Kidney capillary endothelial cell (primary cell): Measurements from ENCODE around the gene SLF1.
"Not testable (repeated sequence)": the region's sequence is repeated elsewhere in the genome, so short reads cannot be mapped to it uniquely, and the experiment has no call there.

ENCODE experiments used
- DNase-seq: peaks from one replicate; pipeline ENCODE4 v3.0.0-alpha.2; 2018; ENCODE audit warnings: low spot score

Gene SLF1

DNA sequence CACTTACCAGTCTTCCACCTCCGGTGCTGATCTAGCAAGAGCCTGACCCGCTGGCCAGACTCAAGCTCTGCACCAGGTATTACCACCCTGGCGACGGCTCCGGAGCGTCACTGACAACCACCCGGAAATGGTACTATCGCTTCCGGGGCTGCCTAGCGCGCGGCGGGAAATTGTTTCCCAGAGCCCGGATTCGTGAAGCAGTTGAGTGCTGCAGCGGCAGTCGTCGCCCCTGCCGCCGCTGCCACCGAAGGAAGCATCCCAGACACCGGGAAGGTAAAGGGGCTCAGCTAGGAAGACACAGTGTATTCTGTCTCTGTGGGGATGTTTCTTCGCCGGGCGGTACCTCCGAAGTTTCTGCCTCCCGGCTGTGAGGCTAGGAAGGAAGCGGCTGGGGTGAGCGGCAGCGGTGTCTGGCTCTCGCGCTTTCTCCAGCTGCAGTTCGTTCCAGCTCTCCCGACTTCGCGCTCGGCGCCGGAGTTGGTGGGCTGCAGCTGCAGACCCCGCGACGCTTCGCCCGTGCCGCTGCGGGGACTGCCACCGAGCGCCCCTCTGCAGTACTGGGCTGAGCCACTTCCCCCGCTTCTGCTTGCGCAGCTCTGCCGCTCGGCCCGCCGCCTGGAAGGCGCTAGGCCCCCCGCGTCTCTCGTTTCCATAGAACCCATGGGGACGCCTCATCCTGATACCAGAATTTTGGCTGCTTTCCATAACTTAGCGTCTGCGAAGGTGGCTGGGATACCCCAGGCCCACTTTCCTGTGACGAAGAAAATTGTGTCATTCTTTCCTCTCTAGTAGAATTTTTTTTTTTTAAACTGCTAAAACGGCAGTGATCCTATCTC, at the start of gene SLF1, which contains the start of gene KIAA0825:
Gene SLF1 (plus strand): TSS at position 177 of the 836 bp plus-strand sequence. CDS start 10,142 bp downstream, outside the sequence.
Gene KIAA0825 (minus strand): TSS at position 112 of the 836 bp plus-strand sequence. CDS start 81,478 bp downstream, outside the sequence.
- DNase-seq = peak; percentile 78

DNA sequence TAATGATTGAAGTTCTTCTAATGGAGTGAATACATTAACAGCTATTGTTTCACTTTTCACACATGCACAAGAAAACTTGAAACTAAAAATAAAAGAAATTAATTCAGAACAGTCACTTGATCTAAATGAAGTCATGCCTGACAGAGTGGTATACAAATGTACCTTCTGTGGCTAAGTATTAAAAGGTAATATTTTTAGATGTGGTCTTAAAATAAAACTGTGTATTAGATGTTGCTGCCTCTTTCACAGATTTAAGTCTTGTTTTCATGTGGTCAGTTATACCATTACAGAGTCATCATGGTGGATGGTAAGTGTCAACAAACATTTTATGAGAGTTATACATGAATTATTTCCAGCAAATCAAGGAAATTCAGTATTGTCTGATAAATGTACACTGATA, 47.1 kb upstream of the SLF1 start:
- DNase-seq = no peak

DNA sequence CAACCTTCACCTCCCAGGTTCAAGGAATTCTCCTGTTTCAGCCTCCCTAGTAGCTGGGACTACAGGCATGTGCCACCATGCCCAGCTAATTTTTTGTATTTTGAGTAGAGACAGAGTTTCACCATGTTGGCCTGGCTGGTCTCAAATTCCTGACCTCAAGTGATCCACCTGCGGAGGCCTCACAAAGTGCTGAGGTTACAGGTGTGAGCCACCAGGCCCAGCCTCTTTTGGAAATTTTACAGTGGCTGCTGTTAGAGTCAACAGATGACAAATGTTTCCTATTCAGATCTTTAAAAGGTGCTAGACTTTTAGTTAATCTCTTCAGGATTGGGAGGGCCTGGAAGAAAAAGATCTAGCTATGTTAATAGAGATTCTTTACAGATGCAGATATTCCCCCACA, 45.1 kb upstream of the SLF1 start:
- DNase-seq = not testable (repeated sequence)

DNA sequence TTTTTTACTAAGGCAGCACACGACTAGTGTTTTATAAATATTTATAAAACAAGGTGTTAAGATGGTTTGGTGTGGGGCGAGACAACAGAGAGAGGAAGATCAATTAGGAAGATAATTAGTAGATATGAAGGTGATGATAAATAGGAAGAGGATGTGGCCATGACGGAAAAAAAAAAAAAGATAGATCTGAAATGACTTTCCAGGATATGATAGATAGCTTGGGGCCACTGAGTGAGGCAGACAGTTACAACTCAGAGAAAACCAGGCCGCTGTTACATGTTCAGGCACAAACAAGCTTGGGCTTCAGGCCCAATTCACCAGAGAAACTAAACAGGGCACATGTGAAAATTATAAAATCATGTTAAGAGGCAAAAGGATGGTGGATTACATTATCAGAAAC, 43.3 kb upstream of the SLF1 start:
- DNase-seq = no peak

DNA sequence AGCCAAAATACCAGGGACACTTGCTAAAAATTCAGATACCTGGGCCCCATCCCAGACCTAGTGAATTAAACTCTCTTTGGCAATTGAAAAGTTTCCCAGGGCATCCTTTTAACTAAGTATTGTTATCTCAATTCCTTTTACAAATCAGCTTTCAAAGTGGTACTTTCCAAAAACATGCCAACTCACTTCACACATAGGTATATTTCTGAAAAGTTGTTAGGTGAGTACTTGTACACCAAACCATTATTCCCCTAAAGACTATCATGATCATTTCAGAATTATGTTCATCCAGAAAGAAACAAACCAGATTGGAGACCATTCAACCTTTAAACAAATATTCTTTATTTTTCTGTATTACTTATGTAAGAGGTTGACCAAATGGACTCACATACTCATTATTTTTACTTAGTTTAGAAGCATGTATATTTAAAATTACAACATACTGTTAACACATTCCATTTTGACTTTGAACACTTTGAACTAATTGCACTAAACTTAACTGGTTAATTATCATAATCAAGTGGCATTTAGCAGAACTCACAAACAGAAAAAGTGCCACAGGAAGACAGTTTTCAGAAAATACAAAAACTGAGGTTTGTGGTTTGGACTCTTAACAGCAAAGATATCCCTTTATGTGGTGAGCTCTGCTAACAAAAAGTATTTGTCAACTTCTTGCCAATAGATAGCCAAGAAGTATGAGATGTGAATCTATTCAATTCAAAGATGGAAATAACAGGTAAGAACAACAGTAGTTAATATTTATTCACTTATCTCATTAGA, 40.8 kb upstream of the SLF1 start:
- DNase-seq = no peak

DNA sequence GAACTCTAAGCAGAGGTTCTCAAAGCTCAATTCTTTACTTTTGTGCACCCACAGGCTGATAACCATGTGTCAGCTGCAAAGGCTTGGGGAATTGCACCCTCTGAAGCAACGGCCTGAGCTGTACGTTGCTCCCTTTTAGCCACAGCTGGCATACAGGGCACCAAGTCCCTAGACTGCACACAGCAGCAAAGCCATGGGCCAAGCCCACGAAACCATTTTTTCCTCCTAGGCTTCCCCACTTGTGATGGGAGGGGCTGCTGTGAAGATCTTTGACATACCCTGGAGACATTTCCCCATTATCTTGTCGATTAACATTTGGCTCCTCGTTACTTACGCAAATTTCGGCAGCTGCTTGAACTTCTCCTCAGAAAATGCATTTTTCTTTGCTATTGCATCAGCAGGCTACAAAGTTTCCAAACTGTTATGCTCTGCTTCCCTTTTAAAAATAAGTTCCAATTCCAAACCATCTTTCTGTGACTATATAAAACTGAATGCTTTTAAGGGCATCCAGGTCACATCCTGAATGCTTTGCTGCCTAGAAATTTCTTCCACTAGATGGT, 23.1 kb upstream of the SLF1 start:
- no peak for DNase-seq

DNA sequence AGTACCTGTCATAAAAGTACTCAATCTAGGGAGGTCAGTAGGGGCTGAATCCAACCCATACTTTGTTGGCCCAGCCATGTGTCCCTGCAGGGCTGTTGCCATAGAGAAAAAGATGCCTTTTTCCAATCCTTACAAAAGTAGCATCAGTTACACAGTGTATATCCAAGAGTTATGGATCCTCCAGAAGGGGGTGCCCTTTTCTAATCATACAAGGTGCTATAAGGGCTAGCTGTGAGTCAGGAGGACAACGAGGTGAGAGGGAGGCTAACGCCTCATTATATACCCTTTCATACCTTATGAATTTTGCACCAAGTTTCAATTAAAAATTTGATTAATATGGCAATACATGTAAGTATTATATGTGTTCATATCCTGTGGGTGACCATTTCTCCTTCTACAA, 4.9 kb upstream of the SLF1 start:
- DNase-seq = no peak

DNA sequence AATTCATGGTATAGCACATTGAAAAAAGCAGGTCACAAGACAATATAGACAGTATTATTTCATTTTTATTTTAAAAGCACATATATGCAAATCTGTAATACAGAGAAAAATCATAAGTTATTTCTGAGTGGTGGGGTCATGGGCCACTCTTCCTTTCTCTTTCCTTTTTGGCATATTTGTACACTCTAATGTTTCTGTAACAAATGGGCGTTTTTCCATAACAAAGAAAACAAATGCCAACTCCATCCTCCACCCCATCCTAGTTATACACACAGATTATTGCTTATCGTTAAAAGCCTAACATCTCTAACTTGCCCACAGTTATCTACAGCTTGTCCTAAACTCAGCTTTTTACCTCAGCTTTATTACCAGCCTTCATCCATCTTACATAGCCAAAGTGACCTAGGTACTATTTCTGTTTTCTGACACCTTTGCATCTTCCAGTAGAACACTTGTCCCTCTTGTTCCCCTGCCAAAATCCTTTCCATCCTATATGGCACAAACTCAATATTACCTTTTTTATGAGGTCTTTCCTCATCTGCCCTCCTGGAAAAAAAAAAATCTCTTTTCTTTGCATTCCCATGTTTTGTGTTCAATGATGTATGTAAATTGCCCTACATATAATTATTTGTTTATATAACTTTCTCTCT, 4.2 kb upstream of the SLF1 start:
- DNase-seq = no peak

DNA sequence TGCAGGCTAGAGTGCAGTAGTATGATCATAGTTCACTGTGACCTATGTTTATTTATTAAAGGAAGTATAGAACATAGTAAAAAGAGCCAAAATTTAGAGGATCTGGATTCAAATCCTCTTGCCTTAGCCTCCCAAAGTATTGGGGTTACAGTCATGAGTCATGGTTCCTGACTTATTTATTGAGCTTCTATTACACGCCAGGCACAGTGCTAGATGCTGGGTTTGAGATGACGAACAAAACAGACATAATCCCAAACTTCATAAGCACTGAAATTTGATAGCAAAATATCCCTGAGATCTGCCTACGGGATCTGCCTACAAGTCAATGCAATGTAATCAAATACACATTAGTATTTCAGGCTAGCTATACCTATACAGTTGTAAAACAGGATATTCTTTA, 2.6 kb upstream of the SLF1 start:
- DNase-seq = no peak

DNA sequence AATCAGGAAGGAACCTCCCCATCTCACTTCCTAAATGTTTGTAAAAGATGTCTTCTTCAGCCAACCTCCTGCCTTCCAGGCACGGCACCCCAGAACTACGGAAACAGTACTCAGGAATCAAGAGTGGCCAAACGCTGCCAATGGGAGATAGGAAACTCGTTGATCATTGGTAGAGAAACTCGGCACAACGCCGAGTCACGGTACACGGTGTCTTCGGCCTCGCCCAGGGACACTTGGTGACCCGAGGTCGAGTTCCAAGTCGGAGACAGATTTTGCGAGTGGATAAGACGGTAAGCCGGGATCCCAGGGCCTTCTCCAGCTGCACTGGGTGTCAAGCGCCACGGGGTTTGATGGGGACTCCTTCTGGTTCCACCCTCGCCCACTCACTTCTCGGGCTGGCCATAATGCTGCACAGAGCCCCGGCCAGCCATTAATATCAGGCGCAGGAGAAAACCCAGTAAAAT, 408 bp upstream of the SLF1 start:
- peak; percentile 45 for DNase-seq

DNA sequence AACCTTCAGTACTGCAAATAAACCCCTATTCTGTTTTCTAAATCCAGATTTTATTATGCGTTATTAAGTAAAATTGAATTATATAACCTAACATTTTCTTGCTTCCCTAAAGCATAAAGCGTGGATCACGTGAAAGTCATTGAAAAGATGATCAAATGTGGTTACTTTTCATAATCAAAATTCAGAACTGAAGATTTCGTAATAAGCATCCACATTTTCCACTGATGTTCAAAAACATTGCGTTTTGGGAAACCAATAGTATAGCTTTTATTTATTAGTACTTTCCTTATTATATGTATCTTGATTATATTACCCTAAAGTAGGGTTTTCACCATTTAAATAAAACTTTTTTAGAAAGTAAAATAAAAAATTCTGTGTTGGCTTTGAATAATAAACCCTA, 1.8 kb downstream of the SLF1 start:
- DNase-seq = no peak

DNA sequence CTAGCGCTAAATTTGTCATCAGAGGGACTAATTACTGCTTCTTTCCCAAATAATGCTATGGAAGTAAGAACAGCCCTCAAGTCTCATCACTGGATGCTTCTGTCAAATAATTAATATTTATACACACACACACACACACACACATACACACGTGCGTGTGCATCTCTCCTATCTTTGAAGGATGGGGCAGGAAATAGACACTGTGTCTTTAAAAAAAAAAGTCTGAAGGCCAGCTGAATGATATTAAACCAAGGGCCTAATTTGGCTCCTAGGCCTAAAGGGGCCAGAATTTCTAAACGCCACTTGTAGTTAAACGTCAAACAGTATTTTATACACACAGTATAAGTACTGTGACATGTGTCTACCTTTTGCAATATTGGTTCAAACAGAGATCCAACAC, 3.3 kb downstream of the SLF1 start:
- DNase-seq = no peak

DNA sequence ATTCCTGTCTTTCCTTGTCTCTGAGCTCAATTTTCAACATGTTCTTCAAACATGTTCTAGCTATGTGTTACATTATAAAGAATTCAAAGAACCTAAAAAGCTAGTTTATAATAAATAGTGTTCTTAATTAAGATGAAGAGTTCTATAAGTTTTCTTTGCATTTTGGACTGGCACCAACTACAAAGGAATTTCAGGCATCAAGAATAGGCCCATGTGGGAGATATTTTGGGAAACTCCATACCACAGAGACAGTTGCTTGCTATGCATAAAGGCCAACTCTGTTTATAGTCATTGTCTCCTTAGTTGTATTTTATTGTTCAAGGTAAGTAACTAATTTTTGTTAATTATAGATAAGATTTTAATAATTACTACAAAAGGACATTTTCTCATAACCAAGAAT, 4.5 kb downstream of the SLF1 start:
- DNase-seq = no peak

DNA sequence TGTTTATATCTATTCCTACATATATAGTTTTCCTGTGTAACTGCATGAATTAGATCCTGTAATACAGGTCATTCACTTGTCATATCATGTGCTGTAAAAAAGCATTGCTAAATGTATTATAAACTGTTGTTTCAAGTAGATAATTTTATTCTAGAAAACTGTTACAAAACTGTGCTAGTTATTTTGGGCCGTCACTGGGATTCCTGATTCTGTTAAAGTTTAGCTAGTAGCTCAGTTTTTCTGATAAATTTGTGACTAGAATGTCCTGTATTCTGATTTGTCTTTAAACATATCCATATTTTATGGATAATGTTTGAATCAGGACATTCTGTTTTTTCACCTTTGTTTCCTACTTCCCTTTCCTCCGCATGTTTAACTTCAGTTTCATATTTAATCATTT, 5.4 kb downstream of the SLF1 start:
- no peak for DNase-seq

DNA sequence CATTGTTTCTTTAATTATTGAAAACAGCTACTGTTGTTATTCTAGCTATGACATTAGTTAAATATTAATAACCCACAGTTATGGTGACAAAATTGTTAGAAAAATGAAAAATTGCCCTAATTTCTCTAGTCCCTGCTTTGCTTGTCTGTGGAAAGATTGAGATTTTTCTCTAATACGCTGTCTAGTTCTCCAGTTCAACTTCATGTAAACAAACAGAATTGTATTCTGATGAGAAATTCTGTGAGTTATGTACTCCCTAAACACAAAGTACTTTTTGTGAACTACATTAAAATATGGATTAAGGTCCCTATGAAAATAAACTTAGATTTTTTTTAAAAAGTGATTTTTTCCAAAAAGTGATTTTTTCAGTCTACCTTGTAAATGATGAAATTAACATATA, 8.7 kb downstream of the SLF1 start:
- DNase-seq = no peak

DNA sequence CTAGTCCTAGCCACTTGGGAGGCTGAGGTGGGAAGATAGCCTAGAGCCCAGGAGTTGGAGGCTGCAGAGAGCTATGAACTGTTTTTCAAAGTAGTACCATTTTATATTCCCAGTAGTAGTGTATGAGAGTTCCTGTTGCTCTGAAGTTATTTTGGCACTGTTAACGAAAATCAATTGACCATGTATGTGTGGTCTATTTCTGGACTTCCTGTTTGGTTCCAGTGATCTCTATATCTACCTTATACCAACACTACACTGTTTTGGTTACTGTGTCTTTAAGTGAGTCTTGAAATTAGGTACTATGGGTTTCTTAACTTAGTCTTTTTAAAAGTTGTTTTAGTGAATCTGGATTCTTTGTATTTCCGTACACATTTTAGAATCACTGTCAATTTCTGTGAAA, 13.6 kb downstream of the SLF1 start:
- no peak for DNase-seq

DNA sequence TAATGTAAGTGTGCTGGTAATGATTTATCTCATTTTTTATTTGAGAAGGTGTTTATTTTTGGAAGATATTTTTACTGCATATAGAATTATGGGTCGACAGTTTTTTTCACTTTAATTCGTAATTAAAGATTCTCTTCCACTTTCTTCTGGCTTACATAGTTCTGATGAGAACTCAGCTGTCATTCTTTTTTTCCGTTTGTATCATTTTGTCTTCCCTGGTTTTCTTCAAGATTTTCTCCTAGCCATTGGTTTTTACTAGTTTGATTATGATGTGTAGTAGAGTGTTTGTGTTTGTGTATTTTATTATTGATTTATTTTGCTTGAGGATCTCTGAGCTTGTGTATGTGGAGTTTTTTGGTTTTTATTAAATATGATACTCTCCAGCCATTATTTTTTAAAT, 21.7 kb downstream of the SLF1 start:
- DNase-seq = no peak

DNA sequence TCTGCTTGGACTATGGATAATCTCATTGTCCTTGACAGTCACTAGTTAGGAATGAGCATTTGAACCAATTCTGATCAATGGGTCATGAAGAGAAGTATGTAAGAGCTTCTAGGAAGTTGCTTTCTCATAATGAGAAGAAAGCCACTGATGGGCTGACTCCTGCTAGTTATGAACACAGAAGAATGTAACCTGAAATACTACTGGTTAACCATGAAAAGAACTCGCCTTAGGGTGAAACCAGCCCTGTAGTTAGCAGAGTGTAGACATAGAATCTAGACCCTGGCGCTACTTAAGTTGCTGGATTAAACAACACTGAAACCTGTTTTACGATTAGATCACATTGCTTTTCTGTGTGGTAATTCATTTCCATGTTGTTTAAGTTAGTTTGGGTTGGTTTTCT, 26.6 kb downstream of the SLF1 start:
- no peak for DNase-seq

DNA sequence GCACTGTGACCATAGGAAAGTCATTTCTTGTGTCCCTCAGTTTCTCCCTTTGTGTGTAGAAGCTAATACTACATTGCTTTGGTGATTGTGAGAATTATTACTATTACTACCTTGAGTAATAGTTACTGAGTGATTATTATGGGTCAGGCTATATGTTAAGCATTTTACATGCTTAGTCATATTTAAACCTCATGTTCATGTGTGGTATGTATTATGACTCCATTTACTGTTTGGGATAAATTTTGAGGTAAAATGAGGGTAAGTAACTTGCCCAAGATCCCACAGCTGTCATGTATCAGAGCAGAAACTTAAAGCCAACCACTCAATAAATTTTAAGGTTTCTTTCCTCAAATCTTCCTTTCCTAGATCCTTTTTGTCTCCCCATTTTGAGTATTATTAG, 28.3 kb downstream of the SLF1 start:
- no peak for DNase-seq

DNA sequence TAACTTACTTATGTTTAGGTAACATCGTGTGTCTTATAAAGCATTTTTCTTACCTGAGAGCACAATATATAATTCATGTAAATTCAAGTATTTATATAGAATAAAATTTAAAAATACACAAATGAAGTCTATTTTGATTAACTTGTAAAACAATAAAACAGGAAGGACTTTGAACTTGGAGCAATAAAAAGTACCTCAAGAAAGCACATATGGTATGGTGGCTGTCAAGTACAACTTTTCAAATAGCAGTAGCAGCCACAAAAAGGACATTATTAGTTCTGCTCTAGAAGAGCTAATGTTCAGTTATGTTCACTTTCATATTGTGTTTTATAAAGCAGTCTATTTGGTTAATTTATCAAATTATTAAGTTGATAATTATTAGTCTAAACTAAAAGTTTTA, 31.4 kb downstream of the SLF1 start:
- no peak for DNase-seq

DNA sequence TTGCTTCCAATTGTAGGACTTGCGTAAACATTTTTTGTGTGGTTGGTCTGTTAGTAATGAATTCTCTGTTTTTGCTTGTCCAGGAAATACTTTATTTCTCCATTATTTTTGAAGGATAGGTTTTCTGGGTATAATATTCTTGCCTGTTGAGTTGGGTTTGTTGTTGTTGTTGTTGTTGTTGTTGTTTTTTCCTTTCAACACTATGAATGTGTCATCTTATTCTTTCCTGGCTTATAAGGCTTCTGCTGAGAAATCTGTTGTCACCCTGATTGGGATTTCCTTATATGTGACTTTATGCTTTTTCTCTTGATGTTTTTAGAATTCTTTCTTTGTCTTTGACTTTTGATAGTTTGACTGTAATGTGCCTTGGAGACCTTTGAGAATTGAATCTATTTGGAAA, 39.8 kb downstream of the SLF1 start:
- no peak for DNase-seq

DNA sequence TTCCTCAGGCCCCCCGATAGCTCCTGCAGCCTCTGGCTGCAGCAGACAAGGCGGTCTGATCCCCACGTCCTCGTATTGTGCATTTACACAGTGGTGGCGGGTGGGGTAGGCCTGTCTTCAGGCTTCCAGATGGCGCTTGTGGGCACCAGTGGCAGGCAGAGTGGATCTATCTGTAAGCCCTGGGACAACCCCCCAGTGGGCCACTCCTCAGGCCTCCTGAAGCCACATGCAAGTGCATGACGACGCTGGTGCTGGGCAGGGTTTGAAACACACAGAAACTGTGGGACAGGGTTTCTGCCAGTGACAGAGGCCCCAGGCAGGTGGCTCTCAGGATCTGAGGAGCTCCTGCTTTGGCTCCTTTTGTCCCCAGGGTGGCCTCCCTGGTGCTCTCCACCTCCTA, 42.0 kb downstream of the SLF1 start:
- DNase-seq = no peak
